Skin epidermis (tissue), 12 donors: ENCODE data around the gene GALNS.

ENCODE experiments used
- H3K27ac ChIP-seq, 21 experiments: fragments of 200-600 bp; sonication (generic) in 11 of 21; one replicate each; pipeline ENCODE4 v1.5.0; 2020; ENCODE audit warnings: mild to moderate bottlenecking in 3 of 21, inconsistent platforms in 2 of 21, moderate library complexity in 2 of 21
- H3K4me3 ChIP-seq, 7 experiments: fragments of 200-600 bp; sonication (generic) in 2 of 7; one replicate each; pipeline ENCODE4 v1.5.0; 2020; ENCODE audit warnings: inconsistent platforms in 2 of 7, mild to moderate bottlenecking in 2 of 7, moderate library complexity in 1 of 7

The GALNS gene

GRCh38 chr16:88810166-88810911 lies 46.4 kb downstream of the GALNS start:
- Histone ChIP-seq H3K4me3 (peak overlapping the region; percentile 41 to 89 (median 77)), H3K27ac (peak overlapping the region in 19 of 21 experiments; percentile 87 to 99 (median 96))

GRCh38 chr16:88809676-88810165 lies 47.0 kb downstream of the GALNS start:
- Histone ChIP-seq H3K27ac (peak overlapping the region in 6 of 21 experiments; percentile 89 to 99 (median 95)), H3K4me3 (no peak overlapping the region)

- Histone ChIP-seq H3K4me3 (no peak overlapping the region), H3K27ac (peak overlapping the region in 1 of 21 experiments; percentile 89)
These were observed 47.6 kb downstream of the GALNS start for GRCh38 chr16:88809068-88809675.

- Histone ChIP-seq H3K4me3 (no peak overlapping the region), H3K27ac (no peak overlapping the region)
These were observed 48.9 kb downstream of the GALNS start for GRCh38 chr16:88807626-88808453.

GRCh38 chr16:88807142-88807625 lies 49.6 kb downstream of the GALNS start:
- H3K4me3 ChIP-seq: no peak overlapping the region
- no peak overlapping the region for H3K27ac ChIP-seq

GRCh38 chr16:88806491-88807111 lies 50.1 kb downstream of the GALNS start:
- no peak overlapping the region for H3K4me3 ChIP-seq
- no peak overlapping the region for H3K27ac ChIP-seq

GRCh38 chr16:88805887-88806393 lies 50.8 kb downstream of the GALNS start:
- no peak overlapping the region for H3K27ac ChIP-seq
- no peak overlapping the region for H3K4me3 ChIP-seq

- H3K4me3 ChIP-seq: peak overlapping the region in 3 of 7 experiments; percentile 60 to 68 (median 62)
- no peak overlapping the region for H3K27ac ChIP-seq
These were observed 51.4 kb downstream of the GALNS start for GRCh38 chr16:88805340-88805715.

GRCh38 chr16:88804552-88805339 lies 52.0 kb downstream of the GALNS start:
- Histone ChIP-seq H3K27ac (peak overlapping the region in 3 of 21 experiments; percentile 16 to 88 (median 50)), H3K4me3 (peak overlapping the region; percentile 59 to 68 (median 62))

GRCh38 chr16:88804173-88804551 lies 52.6 kb downstream of the GALNS start:
- peak overlapping the region; percentile 59 to 68 (median 62) for H3K4me3 ChIP-seq
- peak overlapping the region in 5 of 21 experiments; percentile 16 to 88 (median 76) for H3K27ac ChIP-seq

GRCh38 chr16:88803264-88803987 lies 53.3 kb downstream of the GALNS start, which contains the start of gene CDT1:
CDT1 (plus strand) TSS chr16:88803789; CDS start chr16:88803832, 43 bp downstream.
- H3K4me3 ChIP-seq: peak within 1 kb of the TSS; percentile 59 to 68 (median 62)
- H3K27ac ChIP-seq: peak within 1 kb of the TSS in 20 of 21 experiments; percentile 53 to 88 (median 79)

GRCh38 chr16:88800277-88800592 lies 56.5 kb downstream of the GALNS start:
- Histone ChIP-seq H3K27ac (no peak overlapping the region), H3K4me3 (no peak overlapping the region)

GRCh38 chr16:88799569-88800276 lies 57.0 kb downstream of the GALNS start:
- no peak overlapping the region for H3K27ac ChIP-seq

GRCh38 chr16:88798772-88799455 lies 57.8 kb downstream of the GALNS start:
- Histone ChIP-seq H3K4me3 (no peak overlapping the region), H3K27ac (no peak overlapping the region)

More at GRCh38 chr16:88799569-88800276, 57.0 kb downstream of the GALNS start:
- no peak overlapping the region for H3K4me3 ChIP-seq

- no peak overlapping the region for H3K4me3 ChIP-seq
- no peak overlapping the region for H3K27ac ChIP-seq
These were observed 58.7 kb downstream of the GALNS start for GRCh38 chr16:88798073-88798472.

- Histone ChIP-seq H3K27ac (no peak overlapping the region), H3K4me3 (no peak overlapping the region)
These were observed 60.5 kb downstream of the GALNS start for GRCh38 chr16:88796278-88796677.
